WTC11 (cell line): ENCODE measurements around the gene SECTM1. TPM values are rescaled to one million over a fixed set of nuclear protein-coding genes. Genes with fewer than 3 reads are reported as not detected.

ENCODE experiments used
- ATAC-seq: fragments of 200-7000 bp; cut with Tn5 transposase; 2 replicates; pipeline ENCODE4 v1.10.0; 2021; ENCODE audit warnings: mild to moderate bottlenecking, moderate library complexity
- CTCF ChIA-PET: fragments of 300-600 bp; sonication (Branson Sonifier 250); formaldehyde crosslinking; loops from one replicate; lab custom pipeline; 2021; ENCODE audit warnings: antibody characterized with exemption; lab: Charles Lee
- POLR2A ChIA-PET: fragments of 350-600 bp; sonication (Branson Sonifier 250); formaldehyde crosslinking; loops from one replicate; lab custom pipeline; 2021; ENCODE audit warnings: antibody characterized with exemption; lab: Charles Lee
- DNase-seq: peaks from one replicate; pipeline ENCODE4 v3.0.0; 2021; ENCODE audit warnings: low spot score
- H3K27ac Mint-ChIP-seq: 2 replicates; pipeline ENCODE4 v1.8.0; 2021; ENCODE audit warnings: mixed read lengths
- H3K27me3 Mint-ChIP-seq: 2 replicates; pipeline ENCODE4 v1.8.0; 2021; ENCODE audit warnings: low read depth, mild to moderate bottlenecking, moderate library complexity, mixed read lengths
- H3K36me3 Mint-ChIP-seq: 2 replicates; pipeline ENCODE4 v1.8.0; 2021; ENCODE audit warnings: mixed read lengths
- H3K4me1 Mint-ChIP-seq: 2 replicates; pipeline ENCODE4 v1.8.0; 2022; ENCODE audit warnings: mixed read lengths
- H3K4me3 Mint-ChIP-seq: 2 replicates; pipeline ENCODE4 v1.8.0; 2021; ENCODE audit warnings: mild to moderate bottlenecking, moderate library complexity, mixed read lengths
- H3K9me3 Mint-ChIP-seq: 2 replicates; pipeline ENCODE4 v1.8.0; 2021; ENCODE audit warnings: mixed read lengths
- ARID4B ChIP-seq: sonication (generic); formaldehyde crosslinking; IDR thresholded peaks from 2 replicates; pipeline ENCODE4 v1.8.0; 2023; ENCODE audit warnings: missing genetic modification reagents, mild to moderate bottlenecking, borderline replicate concordance
- ATF3 ChIP-seq: sonication (generic); formaldehyde crosslinking; conservative IDR thresholded peaks from 2 replicates; pipeline ENCODE4 v1.8.1; 2022; ENCODE audit warnings: mild to moderate bottlenecking, missing genetic modification reagents
- HMGA2 ChIP-seq: fragments of 250-450 bp; sonication (Bioruptor Pico); IDR thresholded peaks from 2 replicates; pipeline ENCODE4 v1.4.0; 2021; ENCODE audit warnings: mild to moderate bottlenecking, moderate library complexity
- HMGXB4 ChIP-seq: sonication (generic); formaldehyde crosslinking; IDR thresholded peaks from 2 replicates; pipeline ENCODE4 v1.8.1; 2023; ENCODE audit warnings: mild to moderate bottlenecking, moderate library complexity, missing genetic modification reagents
- IRF1 ChIP-seq: sonication (generic); formaldehyde crosslinking; IDR thresholded peaks from 2 replicates; pipeline ENCODE4 v1.8.0; 2023; ENCODE audit warnings: missing genetic modification reagents
- JAZF1 ChIP-seq: fragments of 250-450 bp; sonication (Bioruptor Pico); IDR thresholded peaks from 2 replicates; pipeline ENCODE4 v1.9.0; 2021; ENCODE audit warnings: moderate library complexity, mild to moderate bottlenecking, inconsistent platforms
- NFYB ChIP-seq: sonication (generic); formaldehyde crosslinking; conservative IDR thresholded peaks from 2 replicates; pipeline ENCODE4 v1.8.0; 2022; ENCODE audit warnings: low read depth, missing genetic modification reagents
- TEAD4 ChIP-seq: sonication (generic); formaldehyde crosslinking; IDR thresholded peaks from 2 replicates; pipeline ENCODE4 v1.8.0; 2022; ENCODE audit warnings: mild to moderate bottlenecking, missing genetic modification reagents
- ZNF263 ChIP-seq: sonication (generic); formaldehyde crosslinking; IDR thresholded peaks from 2 replicates; pipeline ENCODE4 v1.8.1; 2022; ENCODE audit warnings: low read depth, mild to moderate bottlenecking, moderate library complexity, missing genetic modification reagents
- ZNF396 ChIP-seq: fragments of 250-450 bp; sonication (Bioruptor Pico); IDR thresholded peaks from 2 replicates; pipeline ENCODE4 v1.8.0; 2021; ENCODE audit warnings: mild to moderate bottlenecking, moderate library complexity, borderline replicate concordance
- ZNF671 ChIP-seq: fragments of 250-450 bp; sonication (Bioruptor Pico); IDR thresholded peaks from 2 replicates; pipeline ENCODE4 v1.8.0; 2021; ENCODE audit warnings: mild to moderate bottlenecking
- total RNA-seq: library from RNA; stranded (reverse); gene quantifications from 3 replicates; pipeline ENCODE4 v1.2.3, GENCODE V29; 2021
- TF ChIP-seq, protein P1 (sequence below): sonication (generic); formaldehyde crosslinking; conservative IDR thresholded peaks from 2 replicates; pipeline ENCODE4 v1.8.1; 2023; ENCODE audit warnings: mild to moderate bottlenecking, low read depth, missing genetic modification reagents, moderate library complexity
- TF ChIP-seq, protein P2 (sequence below): sonication (generic); formaldehyde crosslinking; IDR thresholded peaks from 2 replicates; pipeline ENCODE4 v1.8.1; 2022; ENCODE audit warnings: mild to moderate bottlenecking, moderate library complexity, missing genetic modification reagents

The SECTM1 gene
- total RNA-seq, 1 experiment from 2014 or later, result 0.22 TPM

DNA sequence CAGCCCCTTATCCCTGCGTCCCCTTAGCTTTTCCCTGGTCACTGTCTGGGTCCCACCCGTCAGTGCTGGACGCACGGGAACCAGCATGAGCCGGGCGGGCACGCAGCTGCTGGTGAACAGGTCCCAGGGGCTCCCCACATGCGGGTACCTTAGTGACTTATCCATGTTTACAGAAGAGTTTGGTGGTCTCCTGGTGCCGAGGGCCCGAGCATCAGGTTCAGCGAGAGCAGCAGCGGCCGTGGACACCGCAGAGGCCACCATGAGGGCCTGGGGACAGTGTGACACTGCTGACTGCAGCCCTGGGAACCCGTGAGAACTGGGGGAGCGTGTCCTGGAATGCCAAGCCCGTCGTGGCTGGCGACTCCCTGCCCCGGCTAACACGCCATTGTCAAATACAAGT lies 22.7 kb downstream of the SECTM1 start:
- ChIA-PET CTCF (interaction anchor here (1.3 to 1.8 kb wide), 2 partner anchors 10 to 74 kb away, joined by 3 to 6 read pairs; no protein-coding TSS in a partner anchor), POLR2A (no interaction called here)
- TF ChIP-seq NFYB (CRISPR knock-in tag) (no peak), IRF1 (CRISPR knock-in tag) (no peak), ZNF263 (CRISPR knock-in tag) (no peak), HMGA2 (CRISPR knock-in tag) (no peak), ARID4B (no peak), TEAD4 (no peak), ZNF671 (CRISPR knock-in tag) (no peak), ATF3 (CRISPR knock-in tag) (no peak), ZNF396 (CRISPR knock-in tag) (no peak), HMGXB4 (no peak), JAZF1 (CRISPR knock-in tag) (no peak)
- TF ChIP-seq, protein P1, sequence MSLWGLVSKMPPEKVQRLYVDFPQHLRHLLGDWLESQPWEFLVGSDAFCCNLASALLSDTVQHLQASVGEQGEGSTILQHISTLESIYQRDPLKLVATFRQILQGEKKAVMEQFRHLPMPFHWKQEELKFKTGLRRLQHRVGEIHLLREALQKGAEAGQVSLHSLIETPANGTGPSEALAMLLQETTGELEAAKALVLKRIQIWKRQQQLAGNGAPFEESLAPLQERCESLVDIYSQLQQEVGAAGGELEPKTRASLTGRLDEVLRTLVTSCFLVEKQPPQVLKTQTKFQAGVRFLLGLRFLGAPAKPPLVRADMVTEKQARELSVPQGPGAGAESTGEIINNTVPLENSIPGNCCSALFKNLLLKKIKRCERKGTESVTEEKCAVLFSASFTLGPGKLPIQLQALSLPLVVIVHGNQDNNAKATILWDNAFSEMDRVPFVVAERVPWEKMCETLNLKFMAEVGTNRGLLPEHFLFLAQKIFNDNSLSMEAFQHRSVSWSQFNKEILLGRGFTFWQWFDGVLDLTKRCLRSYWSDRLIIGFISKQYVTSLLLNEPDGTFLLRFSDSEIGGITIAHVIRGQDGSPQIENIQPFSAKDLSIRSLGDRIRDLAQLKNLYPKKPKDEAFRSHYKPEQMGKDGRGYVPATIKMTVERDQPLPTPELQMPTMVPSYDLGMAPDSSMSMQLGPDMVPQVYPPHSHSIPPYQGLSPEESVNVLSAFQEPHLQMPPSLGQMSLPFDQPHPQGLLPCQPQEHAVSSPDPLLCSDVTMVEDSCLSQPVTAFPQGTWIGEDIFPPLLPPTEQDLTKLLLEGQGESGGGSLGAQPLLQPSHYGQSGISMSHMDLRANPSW (CRISPR knock-in tag), result no peak
- TF ChIP-seq, protein P2, sequence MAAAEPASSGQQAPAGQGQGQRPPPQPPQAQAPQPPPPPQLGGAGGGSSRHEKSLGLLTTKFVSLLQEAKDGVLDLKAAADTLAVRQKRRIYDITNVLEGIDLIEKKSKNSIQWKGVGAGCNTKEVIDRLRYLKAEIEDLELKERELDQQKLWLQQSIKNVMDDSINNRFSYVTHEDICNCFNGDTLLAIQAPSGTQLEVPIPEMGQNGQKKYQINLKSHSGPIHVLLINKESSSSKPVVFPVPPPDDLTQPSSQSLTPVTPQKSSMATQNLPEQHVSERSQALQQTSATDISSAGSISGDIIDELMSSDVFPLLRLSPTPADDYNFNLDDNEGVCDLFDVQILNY (CRISPR knock-in tag), result no peak
- no peaks in the 10 kb centered on the region for H3K9me3 Mint-ChIP-seq
- no peak overlapping the region for H3K4me3 Mint-ChIP-seq
- 0 out of 2 replicates have a peak, but pooled peaks cover 3% of the 10 kb centered on the region for H3K27me3 Mint-ChIP-seq
- ATAC-seq (no peak), DNase-seq (no peak)
- H3K4me1 Mint-ChIP-seq, result peaks cover 4% of the 10 kb centered on the region
- H3K27ac Mint-ChIP-seq, result no peak overlapping the region
- no peaks in the 10 kb centered on the region for H3K36me3 Mint-ChIP-seq
